Mucosa of rectum (tissue), 2 donors: ENCODE measurements around the gene USP20.

ENCODE experiments used
- H3K27ac ChIP-seq, 2 donors: one replicate each; pipeline ENCODE4 v1.7.0; 2013; ENCODE audit warnings: inconsistent platforms in 2 of 2, low read depth in 2 of 2, low read length in 2 of 2
- H3K27me3 ChIP-seq, 2 donors: one replicate each; pipeline ENCODE4 v1.7.0; 2013; ENCODE audit warnings: low read length in 2 of 2; ENCODE audit not compliant: control insufficient read depth in 2 of 2, insufficient read depth in 2 of 2
- H3K36me3 ChIP-seq, 2 donors: one replicate each; pipeline ENCODE4 v1.7.0; 2013; ENCODE audit warnings: low read length in 2 of 2; ENCODE audit not compliant: control insufficient read depth in 2 of 2, insufficient read depth in 2 of 2
- H3K4me1 ChIP-seq, 2 donors: one replicate each; pipeline ENCODE4 v1.7.0; 2013; ENCODE audit warnings: low read length in 2 of 2, mild to moderate bottlenecking in 1 of 2; ENCODE audit not compliant: control insufficient read depth in 2 of 2, insufficient read depth in 2 of 2
- H3K4me3 ChIP-seq, 2 donors: one replicate each; pipeline ENCODE4 v1.7.0; 2013; ENCODE audit warnings: low read length in 2 of 2
- H3K9ac ChIP-seq, 2 donors: one replicate each; pipeline ENCODE4 v1.7.0; 2013; ENCODE audit warnings: low read length in 2 of 2, low read depth in 1 of 2, mild to moderate bottlenecking in 1 of 2
- H3K9me3 ChIP-seq, 2 donors: one replicate each; pipeline ENCODE4 v1.7.0; 2013; ENCODE audit warnings: low read length in 2 of 2; ENCODE audit not compliant: control insufficient read depth in 2 of 2
- donor health status: healthy.
- donor health status: Normal muscosa, but diverticular disease.

The USP20 gene

DNA sequence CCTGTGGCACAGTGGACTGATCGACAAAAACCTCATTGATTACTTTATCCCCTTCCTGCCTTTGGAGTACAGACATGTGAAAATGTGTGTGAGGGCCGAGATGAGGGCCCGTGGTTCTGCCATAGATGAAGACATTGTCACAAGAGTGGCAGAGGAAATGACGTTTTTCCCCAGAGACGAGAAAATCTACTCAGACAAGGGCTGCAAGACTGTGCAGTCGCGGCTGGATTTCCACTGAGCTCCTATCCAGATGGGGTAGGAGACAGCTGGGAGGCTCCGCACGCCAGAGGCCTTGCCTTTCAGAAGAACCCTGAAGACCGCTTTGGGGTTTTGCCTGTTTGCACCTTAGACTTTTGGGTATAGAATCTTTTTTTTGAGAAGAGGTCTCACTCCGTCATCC is 25.9 kb upstream of the USP20 start:
- Histone ChIP-seq H3K27me3 (no peaks in the 10 kb centered on the region), H3K36me3 (peaks cover 29 to 52% of the 10 kb centered on the region in 2 donors), H3K4me1 (peaks cover 33 to 38% of the 10 kb centered on the region in 2 donors), H3K4me3 (no peak overlapping the region), H3K9ac (no peak overlapping the region), H3K9me3 (no peaks in the 10 kb centered on the region), H3K27ac (peak overlapping the region in 1 of 2 donors; percentile 32)

DNA sequence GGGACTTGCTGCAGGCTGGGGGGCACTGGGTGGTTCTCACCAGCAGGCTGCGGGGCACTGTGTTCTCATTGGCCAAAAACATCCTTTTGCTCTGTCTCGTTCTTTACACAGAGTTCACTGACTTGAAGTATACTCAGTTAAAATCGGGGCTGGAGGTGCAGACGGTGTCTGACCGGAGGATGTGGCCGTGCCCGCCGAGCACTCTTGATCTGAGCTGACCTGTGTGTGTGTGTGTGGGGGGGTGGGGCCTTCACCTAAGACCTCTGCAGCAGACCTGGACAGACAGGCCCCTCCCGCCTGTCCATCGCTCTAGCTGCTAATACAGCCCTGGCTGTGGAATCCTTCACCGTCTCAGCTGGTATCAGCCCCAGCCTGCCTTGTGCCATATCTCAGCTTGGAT is 25.1 kb upstream of the USP20 start:
- Histone ChIP-seq H3K36me3 (peaks cover 29 to 54% of the 10 kb centered on the region in 2 donors), H3K4me1 (peaks cover 32 to 36% of the 10 kb centered on the region in 2 donors), H3K9me3 (no peaks in the 10 kb centered on the region), H3K27ac (peak overlapping the region; percentile 64 to 79), H3K4me3 (no peak overlapping the region), H3K27me3 (no peaks in the 10 kb centered on the region), H3K9ac (no peak overlapping the region)

DNA sequence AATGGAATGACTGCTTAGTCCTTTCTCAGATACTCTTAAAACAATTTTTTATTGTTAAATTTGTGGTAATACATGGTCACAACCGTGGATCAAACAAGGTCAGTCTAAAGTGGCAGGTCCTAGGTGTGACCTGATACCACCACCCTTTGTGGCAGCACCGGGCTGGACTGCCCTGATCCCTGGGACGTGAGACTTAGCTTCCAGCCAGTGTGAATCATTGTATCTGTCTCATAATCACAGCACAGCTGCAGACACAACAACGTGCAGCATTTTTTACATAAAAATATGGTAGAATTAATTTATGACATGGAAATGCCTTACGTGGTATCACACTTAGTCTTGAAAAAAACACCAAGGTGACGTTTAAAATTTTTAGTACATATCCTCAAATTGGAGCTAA is 24.5 kb upstream of the USP20 start:
- no peaks in the 10 kb centered on the region for H3K27me3 ChIP-seq
- H3K36me3 ChIP-seq, result peaks cover 29 to 58% of the 10 kb centered on the region in 2 donors
- peak overlapping the region in 1 of 2 donors; percentile 24 for H3K9ac ChIP-seq
- peak overlapping the region in 1 of 2 donors; percentile 46 for H3K4me3 ChIP-seq
- peaks cover 26 to 29% of the 10 kb centered on the region in 2 donors for H3K4me1 ChIP-seq
- H3K9me3 ChIP-seq, result no peaks in the 10 kb centered on the region
- peak overlapping the region; percentile 64 to 79 for H3K27ac ChIP-seq

DNA sequence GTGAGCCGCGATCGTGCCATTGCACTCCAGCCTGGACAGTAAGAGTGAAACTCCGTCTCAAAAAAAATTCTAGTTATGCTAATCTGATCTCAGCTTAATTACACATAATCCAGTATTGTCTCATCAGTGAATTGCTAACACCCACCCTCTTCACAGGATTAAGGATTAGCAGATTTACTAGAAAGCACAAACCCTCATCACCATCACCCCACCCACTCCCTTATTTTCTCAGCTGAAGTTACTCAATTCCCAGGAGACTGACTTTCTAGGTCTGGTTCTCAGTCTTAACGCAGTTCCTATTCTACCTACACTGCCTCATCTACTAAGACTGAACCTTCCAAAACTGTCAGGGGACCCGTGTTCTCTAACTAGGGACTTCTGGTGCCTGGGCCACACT is 23.3 kb upstream of the USP20 start:
- Histone ChIP-seq H3K27ac (peak overlapping the region; percentile 75 to 76), H3K4me3 (peak overlapping the region in 1 of 2 donors; percentile 38), H3K27me3 (no peaks in the 10 kb centered on the region), H3K9me3 (no peaks in the 10 kb centered on the region), H3K4me1 (peaks cover 25 to 26% of the 10 kb centered on the region in 2 donors), H3K9ac (peak overlapping the region; percentile 21 to 41), H3K36me3 (peaks cover 36 to 66% of the 10 kb centered on the region in 2 donors)

DNA sequence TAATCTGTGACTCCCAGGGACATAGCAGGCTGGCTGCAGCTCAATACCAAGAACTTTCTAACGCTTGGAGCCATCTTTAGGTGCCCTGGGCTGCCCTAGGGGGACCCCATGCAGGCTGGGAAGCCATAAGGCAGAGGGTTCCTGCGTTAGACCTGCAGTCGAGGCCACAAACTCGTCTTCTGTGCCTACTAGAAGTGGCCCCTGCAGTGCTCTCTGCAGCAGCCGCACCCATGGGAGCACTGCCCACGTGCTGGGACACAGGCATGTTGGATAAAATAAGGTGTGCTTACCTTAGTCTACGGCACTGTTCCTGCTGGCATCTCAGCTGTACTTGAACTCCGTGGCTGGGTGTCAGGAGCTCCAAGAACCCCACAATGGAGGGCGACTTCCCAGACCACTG is 22.9 kb upstream of the USP20 start:
- Histone ChIP-seq H3K27ac (peak overlapping the region; percentile 75 to 76), H3K36me3 (peaks cover 35 to 66% of the 10 kb centered on the region in 2 donors), H3K9me3 (no peaks in the 10 kb centered on the region), H3K4me1 (peaks cover 25 to 26% of the 10 kb centered on the region in 2 donors), H3K27me3 (no peaks in the 10 kb centered on the region), H3K9ac (peak overlapping the region in 1 of 2 donors; percentile 21), H3K4me3 (peak overlapping the region in 1 of 2 donors; percentile 38)

DNA sequence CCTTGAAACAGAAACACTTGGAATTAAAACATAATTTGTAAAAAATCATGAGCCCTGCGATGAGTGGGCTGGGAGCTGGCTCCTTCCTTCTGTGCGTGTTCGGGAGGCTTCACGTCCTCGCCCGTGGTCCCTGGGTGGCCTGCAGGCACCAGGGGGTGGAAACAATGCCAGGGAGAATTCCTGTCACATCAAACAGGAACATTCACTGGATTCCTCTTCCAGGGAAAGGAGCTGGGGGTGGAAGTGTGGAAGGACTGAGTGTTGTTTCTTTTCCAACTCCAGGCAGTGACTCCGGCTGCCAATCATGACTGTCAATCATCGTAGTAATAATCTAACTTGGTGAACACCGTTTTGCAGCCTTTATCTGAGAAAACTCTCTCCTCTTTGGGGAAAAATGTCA is 21.6 kb upstream of the USP20 start:
- peaks cover 42 to 68% of the 10 kb centered on the region in 2 donors for H3K36me3 ChIP-seq
- no peaks in the 10 kb centered on the region for H3K9me3 ChIP-seq
- H3K27me3 ChIP-seq, result no peaks in the 10 kb centered on the region
- H3K9ac ChIP-seq, result no peak overlapping the region
- no peak overlapping the region for H3K4me3 ChIP-seq
- H3K27ac ChIP-seq, result no peak overlapping the region
- H3K4me1 ChIP-seq, result peaks cover 25 to 26% of the 10 kb centered on the region in 2 donors

DNA sequence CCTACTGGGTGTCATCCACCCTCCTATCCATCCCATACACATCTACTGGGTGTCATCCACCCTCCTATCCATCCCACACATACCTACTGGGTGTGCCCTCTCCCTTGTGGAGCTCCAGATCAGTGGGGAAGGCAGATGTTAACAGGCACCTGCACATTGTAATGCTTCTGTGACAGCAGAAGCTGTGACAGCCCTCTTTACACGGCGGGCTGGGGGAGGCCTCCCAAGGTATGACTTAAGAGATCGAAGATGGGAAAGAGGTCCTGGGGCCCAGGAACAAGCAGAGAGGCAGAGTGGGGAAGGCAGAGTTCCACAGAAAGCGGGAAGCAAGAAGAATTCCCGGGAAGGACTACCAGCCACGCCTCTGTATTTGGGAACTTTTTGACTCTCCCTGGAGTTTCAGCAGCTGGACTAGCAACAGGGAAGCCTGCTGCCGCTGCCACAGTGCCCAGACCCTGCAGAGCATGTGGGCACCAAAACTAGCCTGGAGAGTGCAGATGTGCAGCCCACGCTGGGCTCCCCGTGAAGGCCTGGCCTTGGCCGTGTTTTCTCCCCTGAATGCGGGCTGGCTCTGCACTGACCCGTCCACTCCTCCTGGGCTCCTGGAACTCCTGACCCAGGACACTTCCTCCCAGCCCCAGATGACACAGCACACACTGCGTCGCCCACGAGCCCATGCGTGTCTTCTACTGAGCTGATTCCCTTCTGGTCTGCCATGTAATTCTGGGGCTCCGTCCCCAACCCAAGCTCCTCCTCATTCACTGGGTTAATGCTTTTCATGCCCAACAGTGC is 20.6 kb upstream of the USP20 start:
- no peak overlapping the region for H3K9ac ChIP-seq
- no peaks in the 10 kb centered on the region for H3K9me3 ChIP-seq
- peaks cover 24 to 26% of the 10 kb centered on the region in 2 donors for H3K4me1 ChIP-seq
- H3K27me3 ChIP-seq, result no peaks in the 10 kb centered on the region
- H3K4me3 ChIP-seq, result no peak overlapping the region
- H3K36me3 ChIP-seq, result peaks cover 37 to 62% of the 10 kb centered on the region in 2 donors
- no peak overlapping the region for H3K27ac ChIP-seq

DNA sequence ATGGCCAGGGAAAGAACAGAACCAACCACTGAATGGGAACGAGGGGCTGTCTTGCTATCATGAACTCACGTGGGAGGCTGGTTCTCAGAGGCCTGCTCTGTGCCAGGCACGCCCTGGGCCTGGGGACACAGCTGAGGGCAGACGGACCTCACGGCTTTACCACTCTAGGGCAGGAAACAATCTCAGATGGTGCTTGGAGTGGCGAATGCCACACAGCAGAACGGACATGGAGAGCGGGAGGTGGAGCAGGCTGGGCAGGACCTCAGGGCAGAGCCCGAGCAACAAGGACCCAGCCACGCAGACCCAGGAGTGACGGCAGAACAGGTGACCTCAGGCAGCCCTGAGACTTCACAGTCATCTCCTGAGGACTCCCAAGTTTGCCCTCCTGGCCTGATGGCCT is 20.0 kb upstream of the USP20 start:
- H3K27ac ChIP-seq, result no peak overlapping the region
- H3K27me3 ChIP-seq, result no peaks in the 10 kb centered on the region
- H3K36me3 ChIP-seq, result peaks cover 34 to 60% of the 10 kb centered on the region in 2 donors
- H3K9me3 ChIP-seq, result no peaks in the 10 kb centered on the region
- peaks cover 17 to 21% of the 10 kb centered on the region in 2 donors for H3K4me1 ChIP-seq
- no peak overlapping the region for H3K4me3 ChIP-seq
- no peak overlapping the region for H3K9ac ChIP-seq

DNA sequence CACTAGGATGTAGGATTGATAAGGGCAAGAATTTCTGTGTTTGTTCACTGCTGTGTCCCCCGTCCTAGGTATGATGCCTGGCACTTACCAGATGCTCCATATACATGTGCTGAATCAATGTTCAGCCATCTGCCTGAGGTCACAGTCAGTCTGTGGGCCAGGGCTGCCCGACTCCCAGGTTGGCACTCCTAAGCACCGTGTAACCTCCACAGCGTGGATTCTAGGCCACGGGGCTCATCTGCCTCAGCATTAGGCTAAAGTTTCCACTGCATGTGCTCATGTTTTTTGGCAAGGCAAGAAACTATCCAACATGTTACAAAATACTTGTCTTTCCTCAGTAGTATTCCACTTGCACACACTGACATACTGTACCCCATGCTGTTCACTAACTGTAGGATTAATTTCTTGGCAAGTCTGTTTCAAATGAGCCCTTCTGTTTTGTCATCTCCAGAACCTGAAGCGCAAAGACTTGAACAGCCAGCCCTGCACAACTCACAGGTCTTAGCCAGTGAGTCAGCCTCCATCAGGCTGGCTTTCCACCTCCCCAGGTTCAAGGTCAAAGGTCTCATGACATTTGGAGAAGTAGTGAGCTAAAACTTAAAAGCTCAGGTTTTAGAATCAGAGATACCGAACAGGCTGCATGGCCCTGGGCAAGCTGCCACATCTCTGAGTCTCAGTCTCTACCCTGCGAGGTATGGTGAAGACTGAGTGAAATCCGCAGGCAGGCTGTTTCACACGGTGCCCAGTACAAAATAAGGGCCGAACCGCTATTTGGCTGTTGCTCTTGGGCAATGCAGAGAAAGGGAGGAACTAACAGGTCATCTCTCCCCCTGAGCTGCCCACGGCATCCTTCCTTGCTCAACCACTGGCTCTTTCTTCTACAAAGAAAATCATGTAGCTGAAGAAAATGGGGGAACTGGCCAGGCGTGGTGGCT is 18.5 kb upstream of the USP20 start:
- no peak overlapping the region for H3K27ac ChIP-seq

More for the DNA sequence above, 18.5 kb upstream of the USP20 start:
- no peaks in the 10 kb centered on the region for H3K9me3 ChIP-seq
- H3K4me3 ChIP-seq, result no peak overlapping the region
- peaks cover 10 to 11% of the 10 kb centered on the region in 2 donors for H3K4me1 ChIP-seq
- H3K9ac ChIP-seq, result no peak overlapping the region
- no peaks in the 10 kb centered on the region for H3K27me3 ChIP-seq
- H3K36me3 ChIP-seq, result peaks cover 38 to 68% of the 10 kb centered on the region in 2 donors
